NCI-H1048 (cell line): ENCODE data around the gene FAHD2A.
"Not testable (repeated sequence)": the region's sequence is repeated elsewhere in the genome, so short reads cannot be mapped to it uniquely, and the experiment has no call there.

Experiments
- DNase-seq: peaks from one replicate; lab custom pipeline; 2025; lab: John Stamatoyannopoulos, UW

The FAHD2A gene

GRCh38 chr2:95435872-95436209 lies 33.3 kb downstream of the FAHD2A start:
- not testable (repeated sequence) for DNase-seq

- not testable (repeated sequence) for DNase-seq
Observed at GRCh38 chr2:95442474-95443099, 40.1 kb downstream of the FAHD2A start.

- not testable (repeated sequence) for DNase-seq
Observed at GRCh38 chr2:95445317-95445716, 42.8 kb downstream of the FAHD2A start.

GRCh38 chr2:95463292-95463691 lies 60.8 kb downstream of the FAHD2A start:
- DNase-seq = not testable (repeated sequence)
